ENCODE results near the gene CA10.
A peak's percentile ranks its signal among the peaks of the same experiment; 100 is the strongest.

Gene CA10

GRCh38 chr17:52147431-52147830, 11.1 kb downstream of the CA10 start:
- no peak for DNase-seq (ENCODE audit: low spot score)

GRCh38 chr17:52145476-52145875, 13.0 kb downstream of the CA10 start:
- DNase-seq (ENCODE audit: low spot score), result no peak

- DNase-seq (ENCODE audit: low spot score), result no peak
Measured at GRCh38 chr17:52143542-52143941, 15.0 kb downstream of the CA10 start.

GRCh38 chr17:52140601-52141000, 17.9 kb downstream of the CA10 start:
- DNase-seq (ENCODE audit: low spot score), result no peak

GRCh38 chr17:52138752-52139151, 19.8 kb downstream of the CA10 start:
- no peak for DNase-seq (ENCODE audit: low spot score)

GRCh38 chr17:52138350-52138749, 20.2 kb downstream of the CA10 start:
- no peak for DNase-seq (ENCODE audit: low spot score)

GRCh38 chr17:52136166-52136565, 22.3 kb downstream of the CA10 start:
- DNase-seq (ENCODE audit: low spot score), result no peak

- no peak for DNase-seq (ENCODE audit: low spot score)
Measured at GRCh38 chr17:52134641-52135040, 23.9 kb downstream of the CA10 start.

- no peak for DNase-seq (ENCODE audit: low spot score)
Measured at GRCh38 chr17:52128721-52129120, 29.8 kb downstream of the CA10 start.

- DNase-seq (ENCODE audit: low spot score), result no peak
Measured at GRCh38 chr17:52124993-52125392, 33.5 kb downstream of the CA10 start.

GRCh38 chr17:52124561-52124960, 34.0 kb downstream of the CA10 start:
- DNase-seq (ENCODE audit: low spot score), result no peak

GRCh38 chr17:52120465-52120864, 38.0 kb downstream of the CA10 start:
- no peak for DNase-seq (ENCODE audit: low spot score)

- no peak for DNase-seq (ENCODE audit: low spot score)
Measured at GRCh38 chr17:52110923-52111581, 47.5 kb downstream of the CA10 start.

- DNase-seq (ENCODE audit: low spot score), result peak; percentile 25
Measured at GRCh38 chr17:52106638-52107261, 51.8 kb downstream of the CA10 start.

- DNase-seq (ENCODE audit: low spot score), result no peak
Measured at GRCh38 chr17:52106072-52106471, 52.4 kb downstream of the CA10 start.

GRCh38 chr17:52105591-52105990, 52.9 kb downstream of the CA10 start:
- DNase-seq (ENCODE audit: low spot score), result no peak

GRCh38 chr17:52096056-52096455, 62.5 kb downstream of the CA10 start:
- no peak for DNase-seq (ENCODE audit: low spot score)

- no peak for DNase-seq (ENCODE audit: low spot score)
Measured at GRCh38 chr17:52084176-52084575, 74.3 kb downstream of the CA10 start.

GRCh38 chr17:52079496-52079895, 79.0 kb downstream of the CA10 start:
- no peak for DNase-seq (ENCODE audit: low spot score)

- DNase-seq (ENCODE audit: low spot score), result no peak
Measured at GRCh38 chr17:52071712-52072111, 86.8 kb downstream of the CA10 start.

GRCh38 chr17:52064791-52065211, 93.7 kb downstream of the CA10 start:
- no peak for DNase-seq (ENCODE audit: low spot score)

GRCh38 chr17:52049496-52049895, 109.0 kb downstream of the CA10 start:
- DNase-seq (ENCODE audit: low spot score), result no peak

GRCh38 chr17:52049051-52049450, 109.5 kb downstream of the CA10 start:
- DNase-seq (ENCODE audit: low spot score), result no peak

Data from kidney capillary endothelial cell (primary cell).